NT2/D1 (cell line): ENCODE data around the gene PARL.

Experiments
- DNase-seq: peaks from one replicate; pipeline ENCODE4 v3.0.0-alpha.2; 2011; ENCODE audit warnings: low read depth, low spot score
- H3K27me3 ChIP-seq: 2 replicates; pipeline ENCODE4 v1.6.0; 2011; ENCODE audit warnings: mild to moderate bottlenecking; ENCODE audit not compliant: insufficient read length, insufficient read depth
- H3K36me3 ChIP-seq: 2 replicates; pipeline ENCODE4 v1.6.1; 2011; ENCODE audit warnings: mild to moderate bottlenecking, low read length, mixed read lengths; ENCODE audit not compliant: insufficient read depth, insufficient read length
- H3K4me1 ChIP-seq: 2 replicates; pipeline ENCODE4 v1.5.1; 2011; ENCODE audit not compliant: insufficient read depth, insufficient read length
- H3K4me3 ChIP-seq: 2 replicates; pipeline ENCODE4 v1.5.1; 2011; ENCODE audit warnings: low read depth; ENCODE audit not compliant: insufficient read length
- H3K9ac ChIP-seq: 2 replicates; pipeline ENCODE4 v1.6.0; 2011; ENCODE audit warnings: low read depth; ENCODE audit not compliant: insufficient read length
- H3K9me3 ChIP-seq: 2 replicates; pipeline ENCODE4 v1.5.1; 2011; ENCODE audit warnings: mild to moderate bottlenecking, low read length; ENCODE audit not compliant: insufficient read depth
- SUZ12 ChIP-seq: IDR thresholded peaks from 2 replicates; pipeline ENCODE4 v1.6.1; 2011; ENCODE audit not compliant: insufficient read length, insufficient read depth; ENCODE audit errors: extremely low read depth
- YY1 ChIP-seq: IDR thresholded peaks from 2 replicates; pipeline ENCODE4 v1.6.1; 2011; ENCODE audit not compliant: insufficient read length, insufficient read depth
- ZNF274 ChIP-seq: IDR thresholded peaks from 2 replicates; pipeline ENCODE4 v1.6.1; 2011; ENCODE audit warnings: mild to moderate bottlenecking, low read depth, low read length

PARL gene

DNA sequence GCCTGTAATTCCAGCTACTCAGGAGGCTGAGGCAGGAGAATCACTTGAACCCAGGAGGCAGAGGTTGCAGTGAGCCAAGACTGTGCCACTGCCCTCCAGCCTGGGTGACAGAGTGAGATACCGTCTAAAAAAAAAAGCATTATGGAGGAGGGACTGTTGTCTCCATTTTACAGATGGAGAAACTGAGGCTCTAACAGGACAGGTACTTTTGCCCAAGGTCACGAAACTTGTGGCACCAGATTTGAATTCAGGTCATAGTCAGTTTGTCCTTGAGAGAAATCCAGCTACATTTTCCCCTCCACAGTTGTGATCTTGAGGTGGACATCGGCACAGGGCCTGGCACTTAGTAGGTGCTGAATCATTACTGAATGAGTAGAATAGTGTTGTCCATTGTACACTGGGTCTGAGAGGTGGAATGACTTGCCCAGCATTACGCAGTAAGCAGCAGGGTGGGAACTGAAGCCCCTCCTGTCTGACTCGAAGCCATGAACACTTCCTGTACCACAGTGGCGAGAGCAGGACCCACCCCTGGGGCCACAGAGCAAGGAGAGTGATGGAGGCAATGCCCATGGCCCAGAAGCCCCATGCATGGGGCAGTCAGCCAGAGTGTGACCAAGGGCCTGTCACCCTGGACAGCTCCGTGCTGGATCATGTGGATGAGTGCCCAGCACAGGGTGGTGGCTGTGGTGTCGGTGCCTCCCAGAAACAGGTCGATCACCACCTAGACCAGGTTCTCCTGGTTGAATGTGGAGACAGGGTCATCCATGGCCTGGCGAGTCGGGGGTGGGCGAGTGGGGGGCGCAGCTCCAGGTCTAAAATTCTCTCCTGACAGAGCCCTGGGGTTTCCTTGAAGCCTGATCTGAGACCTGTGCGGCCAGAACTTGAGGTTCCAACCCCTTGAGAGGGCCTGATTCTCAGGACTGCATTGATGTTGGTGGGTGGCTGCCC is 20.4 kb upstream of the PARL start:
- Histone ChIP-seq H3K27me3 (no peaks in the 10 kb centered on the region), H3K36me3 (no peaks in the 10 kb centered on the region), H3K4me1 (peaks cover 7% of the 10 kb centered on the region), H3K9ac (no peak overlapping the region), H3K9me3 (no peaks in the 10 kb centered on the region), H3K4me3 (no peak overlapping the region)
- no peak for DNase-seq
- TF ChIP-seq ZNF274: no peak
- no peak for TF ChIP-seq YY1
- TF ChIP-seq SUZ12: no peak

- Histone ChIP-seq H3K4me3 (no peak overlapping the region), H3K27me3 (no peaks in the 10 kb centered on the region), H3K9ac (no peak overlapping the region), H3K36me3 (no peaks in the 10 kb centered on the region), H3K4me1 (peaks cover 3% of the 10 kb centered on the region), H3K9me3 (no peaks in the 10 kb centered on the region)
- TF ChIP-seq SUZ12 (no peak), YY1 (no peak), ZNF274 (no peak)
- DNase-seq: no peak
Observed at GRCh38 chr3:183898028-183898431, 13.3 kb upstream of the PARL start.

GRCh38 chr3:183897606-183898005 is 12.9 kb upstream of the PARL start:
- H3K4me3 ChIP-seq: no peak overlapping the region
- H3K9ac ChIP-seq: no peak overlapping the region
- H3K36me3 ChIP-seq: no peaks in the 10 kb centered on the region
- H3K9me3 ChIP-seq: no peaks in the 10 kb centered on the region
- H3K4me1 ChIP-seq: peaks cover 3% of the 10 kb centered on the region
- DNase-seq: no peak
- TF ChIP-seq YY1 (no peak), SUZ12 (no peak), ZNF274 (no peak)
- H3K27me3 ChIP-seq: no peaks in the 10 kb centered on the region

GRCh38 chr3:183896610-183897009 is 11.9 kb upstream of the PARL start:
- Histone ChIP-seq H3K27me3 (no peaks in the 10 kb centered on the region), H3K4me1 (peaks cover 3% of the 10 kb centered on the region), H3K9me3 (no peaks in the 10 kb centered on the region), H3K4me3 (no peak overlapping the region), H3K9ac (no peak overlapping the region), H3K36me3 (no peaks in the 10 kb centered on the region)
- no peak for DNase-seq
- TF ChIP-seq YY1: no peak

DNA sequence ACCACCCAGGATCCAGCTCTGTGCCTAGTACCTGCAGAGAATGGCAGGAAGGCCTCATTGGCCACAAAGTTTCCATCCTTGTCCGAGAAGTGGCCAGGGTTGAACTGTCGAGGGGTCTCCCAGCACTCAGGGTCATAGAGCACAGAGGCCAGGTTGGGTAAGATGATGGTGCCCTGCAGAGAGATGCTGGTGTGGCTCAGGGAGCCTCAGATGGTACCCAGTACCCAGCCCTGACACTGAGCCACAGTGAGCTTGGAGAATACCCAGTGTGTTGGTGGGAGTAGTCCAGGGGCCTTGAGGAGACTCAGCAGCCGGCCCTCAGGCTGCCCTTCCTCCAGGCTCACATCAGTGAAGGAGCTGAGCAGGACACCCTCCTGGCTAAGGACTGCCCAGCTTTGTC is 11.5 kb upstream of the PARL start:
- H3K9ac ChIP-seq: no peak overlapping the region
- H3K4me3 ChIP-seq: no peak overlapping the region
- H3K36me3 ChIP-seq: no peaks in the 10 kb centered on the region
- no peaks in the 10 kb centered on the region for H3K9me3 ChIP-seq
- no peaks in the 10 kb centered on the region for H3K27me3 ChIP-seq
- DNase-seq: no peak
- TF ChIP-seq YY1: no peak
- no peak for TF ChIP-seq SUZ12
- TF ChIP-seq ZNF274: no peak
- peaks cover 3% of the 10 kb centered on the region for H3K4me1 ChIP-seq

GRCh38 chr3:183895774-183896173 is 11.1 kb upstream of the PARL start:
- Histone ChIP-seq H3K9ac (no peak overlapping the region), H3K36me3 (no peaks in the 10 kb centered on the region), H3K4me3 (no peak overlapping the region), H3K4me1 (peaks cover 3% of the 10 kb centered on the region), H3K9me3 (no peaks in the 10 kb centered on the region), H3K27me3 (no peaks in the 10 kb centered on the region)
- no peak for DNase-seq
- TF ChIP-seq SUZ12 (no peak), YY1 (no peak), ZNF274 (no peak)

DNA sequence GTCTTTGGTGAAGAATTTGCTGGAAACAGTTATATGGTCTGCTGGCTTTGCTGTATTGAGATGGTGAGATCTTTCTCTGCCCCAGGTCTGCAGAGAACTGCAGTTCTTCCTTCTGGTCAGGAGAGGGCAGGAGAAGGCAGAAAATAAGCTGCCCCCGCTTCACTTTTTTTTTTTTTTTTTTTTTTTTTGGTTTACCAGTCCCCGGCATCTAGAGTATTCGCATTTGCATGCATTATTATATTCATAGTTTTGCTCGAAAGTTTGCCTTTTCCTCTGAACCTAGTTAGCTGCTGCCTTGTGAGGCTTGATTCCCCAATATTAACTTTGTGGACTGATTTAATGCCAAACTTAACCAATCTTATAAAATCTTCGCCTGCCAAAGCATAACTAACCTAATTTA is 10.6 kb upstream of the PARL start:
- Histone ChIP-seq H3K36me3 (no peaks in the 10 kb centered on the region), H3K4me1 (peaks cover 3% of the 10 kb centered on the region)
- peak; percentile 32 for DNase-seq

More for the DNA sequence above, 10.6 kb upstream of the PARL start:
- Histone ChIP-seq H3K27me3 (no peaks in the 10 kb centered on the region), H3K4me3 (no peak overlapping the region), H3K9ac (no peak overlapping the region), H3K9me3 (no peaks in the 10 kb centered on the region)
- TF ChIP-seq ZNF274 (no peak), YY1 (no peak), SUZ12 (no peak)
